GM21423 (cell line): ENCODE data around the gene EPN2.

Experiments
- ATAC-seq: cut with Tn5 transposase; IDR thresholded peaks from one replicate; pipeline ENCODE4 v1.9.1; 2021; ENCODE audit warnings: mild to moderate bottlenecking, moderate library complexity; ENCODE audit not compliant: unreplicated experiment

EPN2 gene

DNA sequence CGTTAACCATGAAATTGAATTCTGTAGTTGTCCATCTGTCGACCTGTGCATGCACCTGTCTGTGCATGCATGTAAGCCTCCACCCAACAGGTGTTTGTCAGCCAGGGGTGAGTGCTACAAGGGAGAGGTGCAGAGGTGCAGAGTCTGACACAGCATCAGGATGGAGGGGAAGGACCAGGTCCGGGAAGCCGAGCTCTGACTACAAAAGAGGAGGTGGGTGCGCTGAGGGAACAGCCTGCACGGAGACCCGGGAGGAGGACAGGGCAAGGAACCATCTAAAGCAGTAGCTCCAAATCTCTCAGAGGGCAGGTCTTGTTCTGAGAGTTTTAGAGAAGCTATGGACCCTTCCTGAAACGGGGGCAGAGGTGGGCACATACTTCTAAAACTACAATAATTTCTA is 71.2 kb downstream of the EPN2 start:
- no peak for ATAC-seq

DNA sequence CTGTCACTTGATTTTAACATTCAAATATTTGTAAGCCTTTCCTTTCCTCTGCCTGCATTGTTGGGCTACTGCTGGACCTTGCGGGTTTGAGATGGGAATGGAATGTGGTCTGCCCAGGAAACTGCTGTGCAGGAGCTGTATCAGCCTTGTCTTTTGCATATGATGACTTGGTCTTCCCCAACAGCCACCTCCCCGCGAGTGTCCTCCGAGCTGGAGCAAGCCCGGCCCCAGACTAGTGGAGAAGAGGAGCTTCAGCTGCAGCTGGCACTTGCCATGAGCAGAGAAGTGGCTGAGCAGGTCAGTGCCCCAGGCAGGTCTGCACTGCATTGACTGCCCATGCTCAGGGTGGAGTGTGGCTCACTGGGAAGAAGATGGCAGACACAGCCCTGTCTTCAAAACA is 72.5 kb downstream of the EPN2 start:
- ATAC-seq, result no peak

DNA sequence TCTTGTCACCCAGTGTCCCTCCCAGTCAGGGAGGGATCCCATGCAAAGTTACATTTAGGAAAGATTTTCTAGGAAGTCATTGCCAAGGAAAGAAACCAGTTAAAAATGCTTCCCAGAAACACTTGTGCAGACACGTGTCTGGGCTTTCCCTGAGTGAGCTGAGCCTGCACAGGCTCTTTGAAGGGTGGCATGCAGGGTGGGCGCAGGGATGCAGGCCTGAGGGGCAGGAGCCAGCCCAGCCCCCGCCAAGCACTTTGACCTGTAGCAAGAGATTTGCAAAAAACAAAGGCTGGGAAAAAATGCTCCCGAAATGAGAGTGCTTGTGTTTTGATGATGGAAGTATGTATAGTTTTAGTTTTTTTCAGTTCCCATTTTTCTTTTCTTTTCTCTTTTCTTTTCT is 73.0 kb downstream of the EPN2 start:
- ATAC-seq, result no peak

- ATAC-seq, result no peak
These were observed 73.8 kb downstream of the EPN2 start for GRCh38 chr17:19311016-19311415.

GRCh38 chr17:19311421-19312215 is 74.5 kb downstream of the EPN2 start:
- no peak for ATAC-seq

GRCh38 chr17:19312406-19312805 is 75.2 kb downstream of the EPN2 start:
- no peak for ATAC-seq

GRCh38 chr17:19313066-19313745 is 76.0 kb downstream of the EPN2 start:
- ATAC-seq, result no peak

DNA sequence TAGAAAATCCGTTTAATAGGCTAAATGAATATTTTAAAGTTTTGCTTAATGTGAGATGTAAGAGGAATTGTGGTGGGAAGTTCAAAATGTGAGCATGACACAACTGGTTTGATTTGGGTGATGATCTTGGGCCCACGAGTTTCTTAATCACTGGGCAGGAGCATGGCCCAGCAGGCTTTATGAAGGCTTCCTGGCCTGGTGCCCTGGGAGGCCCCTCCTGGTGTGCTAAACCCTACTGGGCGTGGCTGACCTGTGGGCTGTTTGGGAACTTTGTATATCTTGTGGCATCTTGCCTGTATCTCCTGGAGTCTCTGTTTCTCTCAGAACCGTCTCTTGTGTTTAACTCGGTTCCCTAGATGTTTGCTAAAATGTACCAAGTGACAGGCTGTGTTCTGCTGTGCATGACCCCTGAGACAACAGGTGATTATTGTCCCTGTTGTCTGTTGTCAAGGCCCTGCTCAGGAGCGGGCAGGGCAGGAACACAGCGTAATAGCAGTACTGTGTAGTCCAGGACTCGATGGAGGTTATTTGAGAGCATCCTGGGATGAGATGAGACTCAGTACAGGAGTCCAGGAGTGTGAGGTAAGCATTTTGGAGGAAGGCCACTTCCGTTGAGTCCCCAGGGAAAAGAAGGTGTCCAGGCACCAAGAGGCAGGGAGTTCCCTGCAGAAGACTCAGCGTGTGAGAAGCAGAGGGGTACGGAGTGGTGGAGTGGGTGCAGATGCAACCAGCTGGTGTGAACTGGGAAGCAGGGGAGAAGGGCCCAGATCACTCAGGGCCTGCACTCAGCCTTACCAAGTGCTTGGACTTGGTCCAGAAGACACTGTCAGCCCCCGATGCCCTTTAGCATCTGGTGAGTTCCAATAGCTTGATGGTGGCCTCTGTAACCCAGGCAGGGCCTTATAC is 76.8 kb downstream of the EPN2 start:
- ATAC-seq, result no peak

- ATAC-seq, result no peak
These were observed 77.9 kb downstream of the EPN2 start for GRCh38 chr17:19315104-19315503.

DNA sequence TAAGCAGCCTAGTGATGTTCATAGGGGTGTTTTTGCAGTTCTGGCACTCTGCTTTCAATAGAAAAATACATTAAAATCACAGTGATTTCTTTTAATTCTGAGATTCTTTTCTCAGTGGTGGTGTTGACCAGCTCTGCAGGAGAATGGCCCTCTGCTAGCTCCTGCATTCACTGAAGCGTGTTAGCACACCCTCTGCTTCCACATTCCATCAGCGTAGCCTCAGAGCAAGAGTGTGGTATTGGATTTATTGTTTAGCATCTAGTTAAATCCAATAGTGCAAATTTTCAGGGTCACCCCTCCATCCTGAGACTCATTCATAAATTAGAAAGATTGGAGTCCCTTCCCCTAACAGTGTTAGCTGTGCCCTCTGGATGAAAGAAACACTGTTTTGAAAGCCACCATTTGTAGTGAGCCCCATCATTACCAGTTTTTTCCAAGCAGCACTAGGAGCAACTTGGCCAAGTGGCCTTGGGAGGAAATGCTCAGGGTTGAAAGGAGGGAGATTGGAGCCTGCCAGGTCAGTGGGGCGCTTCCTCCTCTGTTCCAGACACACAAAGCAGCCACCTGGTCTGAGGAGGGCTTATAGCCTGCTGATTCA is 79.7 kb downstream of the EPN2 start:
- no peak for ATAC-seq

DNA sequence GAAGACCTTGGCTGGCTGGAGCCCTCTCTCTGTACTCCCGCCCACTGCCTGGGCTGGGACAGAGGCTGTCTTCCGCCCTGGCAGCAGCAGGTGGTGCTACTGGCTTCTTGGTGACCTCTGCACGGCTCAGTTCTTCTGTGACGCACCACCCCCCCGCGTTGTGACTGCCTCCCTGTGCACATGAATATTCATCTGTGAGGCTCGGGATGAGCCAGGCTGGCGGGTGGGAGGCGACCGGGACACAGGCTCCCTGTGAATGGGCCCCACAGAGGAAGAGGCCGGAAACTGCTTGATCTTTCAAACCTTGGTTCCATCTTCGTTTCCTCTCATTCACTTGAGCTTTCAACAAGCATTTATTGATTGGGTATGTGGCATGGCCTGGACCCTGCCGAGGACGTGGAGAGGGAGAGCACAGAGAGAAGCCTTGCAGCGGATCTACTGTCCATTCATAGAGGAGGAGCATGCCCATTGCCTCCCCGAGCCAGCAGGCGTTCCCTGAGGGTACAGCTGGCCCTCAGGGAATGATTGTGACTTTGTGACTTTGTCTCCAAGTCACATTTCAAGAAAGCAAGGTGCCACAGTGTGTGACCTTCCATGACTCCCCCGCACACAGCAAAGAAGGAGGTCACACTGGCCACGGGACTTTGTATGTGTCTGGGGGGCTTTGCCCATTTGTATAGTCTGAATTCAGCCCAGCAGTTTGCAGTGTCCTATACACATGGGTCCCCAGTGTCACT is 80.4 kb downstream of the EPN2 start:
- no peak for ATAC-seq

- no peak for ATAC-seq
These were observed 81.4 kb downstream of the EPN2 start for GRCh38 chr17:19318611-19319010.

GRCh38 chr17:19319771-19320505 is 82.8 kb downstream of the EPN2 start:
- no peak for ATAC-seq

GRCh38 chr17:19320876-19321275 is 83.7 kb downstream of the EPN2 start:
- no peak for ATAC-seq

GRCh38 chr17:19321481-19322128 is 84.4 kb downstream of the EPN2 start:
- no peak for ATAC-seq

GRCh38 chr17:19322129-19322505 is 85.0 kb downstream of the EPN2 start:
- no peak for ATAC-seq

GRCh38 chr17:19322861-19323260 is 85.7 kb downstream of the EPN2 start:
- ATAC-seq, result no peak

DNA sequence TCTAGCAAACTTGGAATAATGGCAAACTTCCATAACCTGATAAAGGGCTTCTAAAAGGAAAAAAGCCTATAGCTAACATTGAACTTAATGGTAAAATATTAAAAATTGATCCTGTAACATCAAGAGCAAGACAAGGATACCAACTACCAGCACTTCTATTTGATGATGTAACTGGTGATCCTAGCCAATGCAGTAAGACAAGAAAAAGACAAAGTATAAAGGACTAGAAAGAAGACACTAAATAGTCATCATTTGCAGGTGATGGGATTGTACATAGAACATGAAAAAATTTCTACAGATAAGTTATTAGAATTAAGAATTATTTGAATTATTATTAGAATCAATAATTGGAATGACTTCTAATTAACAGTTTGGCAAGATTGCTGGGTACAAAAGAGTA is 88.4 kb downstream of the EPN2 start:
- no peak for ATAC-seq

GRCh38 chr17:19327031-19327783 is 90.0 kb downstream of the EPN2 start:
- no peak for ATAC-seq
